Nephron (organoid): ENCODE data around the gene ZNF654.
"Not testable (repeated sequence)": the region's sequence is repeated elsewhere in the genome, so short reads cannot be mapped to it uniquely, and the experiment has no call there.

Experiments used
- H3K27ac Mint-ChIP-seq, 3 experiments: 2 replicates each; pipeline ENCODE4 v1.8.0; 2020; ENCODE audit warnings: mixed read lengths in 3 of 3, mild to moderate bottlenecking in 2 of 3, moderate library complexity in 1 of 3
- H3K27me3 Mint-ChIP-seq: 2 replicates; pipeline ENCODE4 v1.8.0; 2021; ENCODE audit warnings: low read depth, mild to moderate bottlenecking, moderate library complexity, mixed read lengths
- H3K36me3 Mint-ChIP-seq: 2 replicates; pipeline ENCODE4 v1.8.0; 2020; ENCODE audit warnings: low read depth, mixed read lengths
- H3K4me1 Mint-ChIP-seq: 2 replicates; pipeline ENCODE4 v1.8.0; 2020; ENCODE audit warnings: mixed read lengths
- H3K4me3 Mint-ChIP-seq, 3 experiments: 2 replicates each; pipeline ENCODE4 v1.8.0; 2020; ENCODE audit warnings: mild to moderate bottlenecking in 3 of 3, mixed read lengths in 3 of 3, moderate library complexity in 2 of 3
- H3K9me3 Mint-ChIP-seq: 2 replicates; pipeline ENCODE4 v1.8.0; 2020; ENCODE audit warnings: mixed read lengths
- TF ChIP-seq, protein P1 (sequence below), 3 experiments: fragments of 200-600 bp; sonication (generic); IDR thresholded peaks; one replicate each; pipeline ENCODE4 v1.5.0; 2021; ENCODE audit warnings: antibody characterized with exemption in 3 of 3; ENCODE audit not compliant: unreplicated experiment in 3 of 3

Gene ZNF654

DNA sequence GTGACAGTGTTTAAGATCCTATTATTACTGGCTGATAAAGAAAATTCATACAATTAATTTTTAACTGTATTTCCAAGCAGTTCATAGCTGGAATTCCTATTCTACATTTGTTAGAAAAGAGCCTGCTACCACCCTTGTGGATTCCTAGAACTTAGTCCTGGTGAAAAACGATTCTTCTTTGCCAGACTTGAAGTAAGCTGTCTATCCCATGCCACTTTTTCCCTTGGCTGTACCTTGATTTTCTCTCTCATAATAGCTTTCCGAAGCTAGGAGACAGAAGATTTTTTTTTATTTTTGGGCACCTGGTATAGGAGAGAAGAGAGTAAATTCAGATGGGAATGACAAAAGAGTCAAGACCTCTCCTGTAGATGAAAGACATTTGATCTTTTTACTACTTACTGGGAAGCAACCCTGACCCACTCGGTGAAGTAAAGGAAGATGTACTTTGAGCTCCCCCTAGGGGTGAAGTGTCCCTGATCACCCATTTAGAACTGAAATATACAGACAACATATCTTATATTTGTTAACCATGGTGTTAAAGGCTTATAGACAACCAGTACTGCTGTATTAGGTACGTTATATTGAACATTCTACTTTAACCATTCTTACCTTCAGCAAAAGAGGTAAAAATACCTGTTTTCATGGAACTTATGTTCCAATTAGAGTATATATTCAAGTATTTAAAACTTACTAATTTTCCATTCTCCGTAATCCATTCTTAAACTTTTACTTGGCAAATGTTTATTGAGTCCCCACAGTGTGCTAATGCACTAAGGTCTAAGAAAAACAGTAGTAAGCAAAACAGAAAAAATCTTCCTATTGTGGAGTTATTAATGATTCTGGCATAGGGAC lies 54.5 kb downstream of the ZNF654 start:
- Mint-ChIP-seq H3K9me3 (no peaks in the 10 kb centered on the region), H3K36me3 (peaks cover 22% of the 10 kb centered on the region), H3K4me3 (no peak overlapping the region), H3K27me3 (no peaks in the 10 kb centered on the region), H3K27ac (peak overlapping the region in 1 of 3 experiments; percentile 48), H3K4me1 (no peaks in the 10 kb centered on the region)
- TF ChIP-seq, protein P1, sequence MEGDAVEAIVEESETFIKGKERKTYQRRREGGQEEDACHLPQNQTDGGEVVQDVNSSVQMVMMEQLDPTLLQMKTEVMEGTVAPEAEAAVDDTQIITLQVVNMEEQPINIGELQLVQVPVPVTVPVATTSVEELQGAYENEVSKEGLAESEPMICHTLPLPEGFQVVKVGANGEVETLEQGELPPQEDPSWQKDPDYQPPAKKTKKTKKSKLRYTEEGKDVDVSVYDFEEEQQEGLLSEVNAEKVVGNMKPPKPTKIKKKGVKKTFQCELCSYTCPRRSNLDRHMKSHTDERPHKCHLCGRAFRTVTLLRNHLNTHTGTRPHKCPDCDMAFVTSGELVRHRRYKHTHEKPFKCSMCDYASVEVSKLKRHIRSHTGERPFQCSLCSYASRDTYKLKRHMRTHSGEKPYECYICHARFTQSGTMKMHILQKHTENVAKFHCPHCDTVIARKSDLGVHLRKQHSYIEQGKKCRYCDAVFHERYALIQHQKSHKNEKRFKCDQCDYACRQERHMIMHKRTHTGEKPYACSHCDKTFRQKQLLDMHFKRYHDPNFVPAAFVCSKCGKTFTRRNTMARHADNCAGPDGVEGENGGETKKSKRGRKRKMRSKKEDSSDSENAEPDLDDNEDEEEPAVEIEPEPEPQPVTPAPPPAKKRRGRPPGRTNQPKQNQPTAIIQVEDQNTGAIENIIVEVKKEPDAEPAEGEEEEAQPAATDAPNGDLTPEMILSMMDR (IDR thresholded peaks at IDR 0.05; ENCODE audit: unreplicated experiment in 3 of 3): peak; percentile 63 to 81 (median 66)

- Mint-ChIP-seq H3K27ac (no peak overlapping the region), H3K4me1 (no peaks in the 10 kb centered on the region), H3K27me3 (no peaks in the 10 kb centered on the region), H3K36me3 (peaks cover 24% of the 10 kb centered on the region), H3K4me3 (no peak overlapping the region), H3K9me3 (no peaks in the 10 kb centered on the region)
- TF ChIP-seq, protein P1 (IDR thresholded peaks at IDR 0.05; ENCODE audit: unreplicated experiment in 3 of 3): no peak
These were observed 56.0 kb downstream of the ZNF654 start for GRCh38 chr3:88114878-88115549.

GRCh38 chr3:88117683-88118082 lies 58.6 kb downstream of the ZNF654 start:
- Mint-ChIP-seq H3K4me3 (no peak overlapping the region), H3K27ac (no peak overlapping the region), H3K4me1 (no peaks in the 10 kb centered on the region), H3K36me3 (peaks cover 32% of the 10 kb centered on the region), H3K27me3 (no peaks in the 10 kb centered on the region), H3K9me3 (no peaks in the 10 kb centered on the region)
- TF ChIP-seq, protein P1 (IDR thresholded peaks at IDR 0.05; ENCODE audit: unreplicated experiment in 3 of 3): no peak

DNA sequence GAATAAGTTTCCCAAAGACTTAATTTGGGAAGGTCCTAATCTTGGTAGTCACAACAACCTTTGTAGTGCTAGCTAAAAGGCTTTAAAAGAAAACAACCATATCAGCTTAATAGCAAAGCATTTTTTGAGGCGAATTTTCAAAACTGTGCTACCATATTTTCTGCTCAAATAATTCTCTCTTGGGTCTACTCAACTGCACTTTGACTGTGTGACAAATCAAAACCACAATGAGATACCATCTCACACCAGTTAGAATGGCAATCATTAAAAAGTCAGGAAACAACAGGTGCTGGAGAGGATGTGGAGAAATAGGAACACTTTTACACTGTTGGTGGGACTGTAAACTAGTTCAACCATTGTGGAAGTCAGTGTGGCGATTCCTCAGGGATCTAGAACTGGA lies 59.5 kb downstream of the ZNF654 start:
- not testable (repeated sequence) for H3K4me1 Mint-ChIP-seq, H3K9me3 Mint-ChIP-seq, H3K27ac Mint-ChIP-seq, H3K4me3 Mint-ChIP-seq, H3K27me3 Mint-ChIP-seq
- H3K36me3 Mint-ChIP-seq: peaks cover 32% of the 10 kb centered on the region

GRCh38 chr3:88123526-88123925 lies 64.5 kb downstream of the ZNF654 start:
- peaks cover 26% of the 10 kb centered on the region for H3K36me3 Mint-ChIP-seq
- H3K27ac Mint-ChIP-seq: no peak overlapping the region
- no peaks in the 10 kb centered on the region for H3K4me1 Mint-ChIP-seq
- no peak overlapping the region for H3K4me3 Mint-ChIP-seq
- no peaks in the 10 kb centered on the region for H3K27me3 Mint-ChIP-seq
- TF ChIP-seq, protein P1 (IDR thresholded peaks at IDR 0.05; ENCODE audit: unreplicated experiment in 3 of 3): no peak
- H3K9me3 Mint-ChIP-seq: no peaks in the 10 kb centered on the region

- H3K27ac Mint-ChIP-seq: no peak overlapping the region
- H3K9me3 Mint-ChIP-seq: no peaks in the 10 kb centered on the region
- no peak overlapping the region for H3K4me3 Mint-ChIP-seq
- H3K4me1 Mint-ChIP-seq: peaks cover 5% of the 10 kb centered on the region
- H3K27me3 Mint-ChIP-seq: no peaks in the 10 kb centered on the region
- TF ChIP-seq, protein P1 (IDR thresholded peaks at IDR 0.05; ENCODE audit: unreplicated experiment in 3 of 3): no peak
- H3K36me3 Mint-ChIP-seq: peaks cover 29% of the 10 kb centered on the region
These were observed 72.6 kb downstream of the ZNF654 start for GRCh38 chr3:88131695-88132094.
